Measurements from ENCODE around the gene TMEM245.

DNA sequence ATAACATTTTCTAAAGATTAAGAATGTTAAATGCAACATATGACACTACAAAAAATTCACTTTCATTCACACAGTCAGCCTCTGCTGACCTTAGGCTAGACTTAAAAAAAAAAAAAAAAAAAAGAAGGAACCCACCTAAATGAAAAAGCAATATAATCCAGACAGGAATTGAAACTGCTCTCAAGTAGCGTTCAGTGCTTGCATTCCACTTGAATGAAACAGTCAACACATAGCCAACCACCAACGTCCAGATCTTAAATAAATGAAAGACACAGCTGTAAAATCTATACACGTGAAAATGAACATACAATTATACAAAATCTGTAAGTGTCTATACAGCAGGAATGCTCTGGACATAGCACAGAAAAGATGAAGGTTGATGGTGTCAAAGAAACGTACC, 11.4 kb downstream of the TMEM245 start:
- TF ChIP-seq CTCF (IDR thresholded peaks at IDR 0.05) = no peak
- no peak for TF ChIP-seq EZH2 (IDR thresholded peaks at IDR 0.05; ENCODE audit: borderline replicate concordance, insufficient read depth, low read depth, low read length, poor library complexity, severe bottlenecking)
